ENCODE measurements around the gene ARSB. TPM values are rescaled to one million over a fixed set of nuclear protein-coding genes. Genes with fewer than 3 reads are reported as not detected.

Gene ARSB
- polyA plus RNA-seq, 1 of the 3 experiments (the other 2 are of a cell fraction), result 12.5 TPM

DNA sequence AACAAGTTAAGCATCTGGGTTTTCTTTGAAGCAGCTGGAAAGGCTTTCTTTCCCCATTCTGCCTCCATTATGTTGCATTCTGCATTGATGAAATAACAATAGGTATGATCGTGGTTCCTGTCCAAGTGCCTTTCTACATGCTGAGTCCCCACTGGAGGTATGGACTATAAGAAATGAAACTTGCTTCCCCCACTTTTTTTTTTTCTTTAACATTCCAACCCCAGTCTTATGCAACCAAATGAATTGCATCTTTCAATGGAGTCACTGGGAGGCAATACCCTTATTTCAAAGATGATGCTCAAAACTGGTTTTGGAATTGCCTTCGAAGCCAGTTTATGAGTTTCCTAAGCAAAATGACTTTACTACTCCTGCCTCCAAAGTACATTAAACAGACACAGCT is 58.9 kb downstream of the ARSB start:
- CTCF ChIA-PET, result no interaction called here

GRCh38 chr5:78925129-78925876 is 59.8 kb downstream of the ARSB start:
- Histone ChIP-seq H3K4me2 (no peak overlapping the region), H3K9me3 (no peaks in the 10 kb centered on the region), H3K36me3 (replicated peaks in 1 of 2; ENCODE audit: control insufficient read depth in 1 of 2, insufficient read depth in 2 of 2, low read length in 1 of 2) (no peaks in the 10 kb centered on the region), H3K4me3 (ENCODE audit: low read depth in 2 of 2, low read length in 1 of 2) (no peak overlapping the region), H3K27me3 (ENCODE audit: insufficient read depth) (no peaks in the 10 kb centered on the region), H4K20me1 (ENCODE audit: insufficient read depth) (no peaks in the 10 kb centered on the region), H3K79me2 (ENCODE audit: insufficient read depth) (no peaks in the 10 kb centered on the region), H3F3A (replicated peaks; ENCODE audit: insufficient read depth) (peaks cover 7% of the 10 kb centered on the region), H3K4me1 (ENCODE audit: control insufficient read depth in 1 of 2, insufficient read depth in 2 of 2, low read depth in 1 of 2, low read length in 1 of 2) (peaks cover 8 to 10% of the 10 kb centered on the region in 2 experiments; a peak in 2 of 4 replicates), H3K9me2 (no peaks in the 10 kb centered on the region), H3K27ac (ENCODE audit: low read depth in 2 of 2, low read length in 1 of 2) (no peak overlapping the region), H2AFZ (ENCODE audit: low read depth) (no peak overlapping the region), H3K9ac (no peak overlapping the region)
- WGBS (ENCODE audit: low lambda C conversion rate), result 88% methylated on average over 6 of the region's 6 CpGs
- POLR2A ChIA-PET, result no interaction called here
- CTCF ChIA-PET, result no interaction called here
- no peak for DNase-seq
- no peak for TF ChIP-seq JUND (IDR thresholded peaks at IDR 0.05)
- TF ChIP-seq, protein P1, sequence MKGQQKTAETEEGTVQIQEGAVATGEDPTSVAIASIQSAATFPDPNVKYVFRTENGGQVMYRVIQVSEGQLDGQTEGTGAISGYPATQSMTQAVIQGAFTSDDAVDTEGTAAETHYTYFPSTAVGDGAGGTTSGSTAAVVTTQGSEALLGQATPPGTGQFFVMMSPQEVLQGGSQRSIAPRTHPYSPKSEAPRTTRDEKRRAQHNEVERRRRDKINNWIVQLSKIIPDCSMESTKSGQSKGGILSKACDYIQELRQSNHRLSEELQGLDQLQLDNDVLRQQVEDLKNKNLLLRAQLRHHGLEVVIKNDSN (IDR thresholded peaks at IDR 0.05; ENCODE audit: borderline replicate concordance, low read depth), result no peak
- no peak for TF ChIP-seq IRF3 (IDR thresholded peaks at IDR 0.05; ENCODE audit: low read depth, low read length)
- TF ChIP-seq NFIC (IDR thresholded peaks at IDR 0.05; ENCODE audit: borderline replicate concordance), result no peak
- no peak for TF ChIP-seq PBX3 (IDR thresholded peaks at IDR 0.05)
- TF ChIP-seq RFX5 (IDR thresholded peaks at IDR 0.05; ENCODE audit: low read length), result no peak
- no peak for TF ChIP-seq SMC3 (IDR thresholded peaks at IDR 0.05; ENCODE audit: low read depth, low read length)
- TF ChIP-seq EZH2phosphoT487 (IDR thresholded peaks at IDR 0.05; ENCODE audit: borderline replicate concordance, low read depth), result no peak
- TF ChIP-seq RXRA (IDR thresholded peaks at IDR 0.05; ENCODE audit: borderline replicate concordance, low read depth), result no peak
- no peak for TF ChIP-seq NRF1 (IDR thresholded peaks at IDR 0.05; ENCODE audit: low read depth, low read length)

More for the DNA sequence above, 58.9 kb downstream of the ARSB start:
- no peak for DNase-seq
- H4K20me1 ChIP-seq (ENCODE audit: insufficient read depth), result no peaks in the 10 kb centered on the region
- H3K36me3 ChIP-seq (replicated peaks in 1 of 2; ENCODE audit: control insufficient read depth in 1 of 2, insufficient read depth in 2 of 2, low read length in 1 of 2), result no peaks in the 10 kb centered on the region
- H3K4me1 ChIP-seq (ENCODE audit: control insufficient read depth in 1 of 2, insufficient read depth in 2 of 2, low read depth in 1 of 2, low read length in 1 of 2), result peaks cover 8% of the 10 kb centered on the region in 2 experiments; a peak in 2 of 4 replicates
- TF ChIP-seq TAF1 (IDR thresholded peaks at IDR 0.05; ENCODE audit: borderline replicate concordance, low read depth, low read length), result no peak
- no peak for TF ChIP-seq RAD21 (IDR thresholded peaks at IDR 0.05; ENCODE audit: low read length)
- TF ChIP-seq GATA2 (CRISPR knock-in tag; IDR thresholded peaks at IDR 0.05), result no peak
- TF ChIP-seq SMC3 (IDR thresholded peaks at IDR 0.05; ENCODE audit: low read depth, low read length), result no peak
- no peak for TF ChIP-seq FOXM1 (IDR thresholded peaks at IDR 0.05; ENCODE audit: low read depth)
- no peak for TF ChIP-seq RFX5 (IDR thresholded peaks at IDR 0.05; ENCODE audit: low read length)
- no peak for TF ChIP-seq MAX (IDR thresholded peaks at IDR 0.05; ENCODE audit: low read depth)
- TF ChIP-seq TEAD4 (IDR thresholded peaks at IDR 0.05; ENCODE audit: borderline replicate concordance, insufficient read depth), result no peak
- TF ChIP-seq MXI1 (IDR thresholded peaks at IDR 0.05; ENCODE audit: low read depth, low read length), result no peak
- no peak for TF ChIP-seq YY1 (IDR thresholded peaks at IDR 0.05; ENCODE audit: low read depth)
- no peak for TF ChIP-seq CHD2 (IDR thresholded peaks at IDR 0.05; ENCODE audit: low read length, partially characterized antibody)
- TF ChIP-seq IRF3 (IDR thresholded peaks at IDR 0.05; ENCODE audit: low read depth, low read length), result no peak
- TF ChIP-seq PBX3 (IDR thresholded peaks at IDR 0.05), result no peak
- H3K9me3 ChIP-seq, result no peaks in the 10 kb centered on the region
- H3K27ac ChIP-seq (ENCODE audit: low read depth in 2 of 2, low read length in 1 of 2), result no peak overlapping the region
- WGBS (ENCODE audit: low lambda C conversion rate), result 96% methylated on average over 2 of the region's 2 CpGs
- POLR2A ChIA-PET, result no interaction called here
- H2AFZ ChIP-seq (ENCODE audit: low read depth), result no peak overlapping the region
- no peak overlapping the region for H3K4me3 ChIP-seq (ENCODE audit: low read depth in 2 of 2, low read length in 1 of 2)
- no peaks in the 10 kb centered on the region for H3K9me2 ChIP-seq
- H3K79me2 ChIP-seq (ENCODE audit: insufficient read depth), result no peaks in the 10 kb centered on the region
- no peak overlapping the region for H3K9ac ChIP-seq
- H3K27me3 ChIP-seq (ENCODE audit: insufficient read depth), result no peaks in the 10 kb centered on the region
- no peak overlapping the region for H3K4me2 ChIP-seq
- H3F3A ChIP-seq (replicated peaks; ENCODE audit: insufficient read depth), result peaks cover 7% of the 10 kb centered on the region

Measured in SK-N-SH (cell line).